Hematopoietic multipotent progenitor cell treated with erythropoietin and hydrocortisone succinate and interleukin-3 and kit ligand, for 6 days (in vitro differentiated cells): Measurements from ENCODE around the gene TSPAN4.

Source experiments
- DNase-seq: peaks from one replicate; pipeline ENCODE4 v3.0.0-alpha.2; 2015

The TSPAN4 gene

GRCh38 chr11:836700-837099 lies 6.0 kb upstream of the TSPAN4 start:
- DNase-seq: no peak

- DNase-seq: peak; percentile 68
Observed at GRCh38 chr11:837189-837989, 5.3 kb upstream of the TSPAN4 start.

GRCh38 chr11:837990-838307 lies 4.7 kb upstream of the TSPAN4 start:
- no peak for DNase-seq

DNA sequence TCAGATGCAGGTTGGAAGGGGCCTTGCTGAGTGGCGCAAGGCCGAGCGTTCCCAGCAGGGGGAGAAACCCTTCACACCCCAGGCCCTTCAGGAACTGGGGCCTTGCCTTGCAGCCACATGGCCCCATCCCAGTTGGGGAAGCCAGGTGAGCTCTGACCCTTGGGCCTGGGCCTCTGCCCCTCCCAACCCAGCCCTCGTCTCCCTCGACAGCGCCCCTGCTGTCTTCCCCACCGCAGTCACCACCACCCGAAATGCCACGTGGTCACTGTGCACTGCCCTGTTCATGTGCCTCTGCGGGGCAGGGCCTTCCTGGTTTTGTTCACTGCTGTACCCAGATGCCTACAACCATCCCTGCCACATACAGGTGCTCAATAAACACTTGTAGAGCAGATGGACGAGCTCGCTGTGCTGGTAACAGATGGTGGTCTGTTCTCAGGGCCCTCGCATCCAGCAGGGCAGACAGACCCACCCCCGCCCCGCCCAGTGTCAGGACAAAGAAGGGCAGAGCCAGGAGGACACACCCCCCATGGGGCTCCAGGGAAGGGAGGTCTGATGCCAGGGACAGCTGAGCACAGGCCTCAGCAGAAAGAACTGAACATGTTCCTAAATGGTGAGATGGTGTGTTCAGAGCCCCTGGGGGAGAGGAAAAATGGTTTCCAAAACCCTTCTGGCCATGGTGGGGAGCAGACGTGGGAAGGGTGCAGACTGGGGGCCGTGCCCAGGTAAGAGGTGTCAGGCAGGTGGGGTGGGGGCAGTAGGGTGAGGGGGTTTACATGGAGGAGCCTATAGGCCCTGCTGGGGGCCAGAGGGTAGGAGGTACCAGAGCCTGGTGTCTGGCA lies 4.0 kb upstream of the TSPAN4 start:
- peak; percentile 54 for DNase-seq

DNA sequence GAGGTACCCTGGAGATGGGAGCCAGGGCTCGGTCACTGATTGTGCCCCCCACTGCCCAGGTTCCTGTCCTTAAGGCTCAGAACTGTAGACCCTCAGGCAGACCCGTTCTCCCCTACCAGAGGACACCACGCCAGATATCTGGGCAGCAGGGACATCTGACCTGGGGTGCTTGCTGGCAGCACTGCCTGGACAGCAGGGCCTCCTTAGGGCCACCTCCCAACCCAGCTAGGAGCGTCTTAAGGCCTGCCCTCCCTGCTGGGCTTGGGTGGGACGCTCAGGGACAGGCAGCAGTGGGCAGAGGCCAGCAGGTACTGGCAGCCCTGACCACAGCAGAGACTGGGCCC lies 3.4 kb upstream of the TSPAN4 start:
- no peak for DNase-seq

DNA sequence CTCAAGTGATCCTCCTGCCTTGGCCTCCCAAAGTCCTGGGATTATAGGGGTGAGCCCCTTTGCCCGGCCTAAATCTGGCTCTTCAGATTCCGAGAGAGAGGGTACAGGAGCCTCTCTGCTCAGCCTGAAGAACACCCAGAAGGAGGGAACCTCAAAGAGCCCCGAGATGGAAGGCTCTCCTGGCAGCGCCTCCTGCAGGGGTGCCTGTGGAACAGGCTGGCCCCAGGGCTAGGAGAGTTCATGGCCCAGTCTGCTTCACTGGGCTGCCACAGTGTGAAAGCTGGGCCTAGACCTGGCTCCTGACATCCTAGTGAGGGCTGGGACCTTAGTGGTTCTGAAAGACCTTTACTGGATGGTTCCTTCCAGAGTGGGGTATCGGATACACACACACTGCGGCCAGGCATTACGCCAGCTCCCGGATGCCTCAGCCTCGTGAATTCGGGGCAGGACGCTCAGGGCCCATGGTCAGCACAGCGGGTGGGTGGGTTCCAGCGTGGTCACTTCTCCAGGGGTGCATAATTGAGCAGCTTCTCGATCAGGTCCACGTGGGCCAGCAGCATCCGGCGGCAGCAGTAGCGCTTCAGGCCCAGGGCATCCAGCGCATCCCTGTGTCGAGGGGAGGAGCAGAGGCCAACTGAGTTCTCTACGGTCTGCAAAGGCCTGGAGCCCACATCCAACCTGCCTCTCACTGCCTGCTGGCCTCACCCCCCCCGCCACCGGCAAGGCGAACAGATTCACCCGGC lies 2.6 kb upstream of the TSPAN4 start:
- DNase-seq: peak; percentile 50

DNA sequence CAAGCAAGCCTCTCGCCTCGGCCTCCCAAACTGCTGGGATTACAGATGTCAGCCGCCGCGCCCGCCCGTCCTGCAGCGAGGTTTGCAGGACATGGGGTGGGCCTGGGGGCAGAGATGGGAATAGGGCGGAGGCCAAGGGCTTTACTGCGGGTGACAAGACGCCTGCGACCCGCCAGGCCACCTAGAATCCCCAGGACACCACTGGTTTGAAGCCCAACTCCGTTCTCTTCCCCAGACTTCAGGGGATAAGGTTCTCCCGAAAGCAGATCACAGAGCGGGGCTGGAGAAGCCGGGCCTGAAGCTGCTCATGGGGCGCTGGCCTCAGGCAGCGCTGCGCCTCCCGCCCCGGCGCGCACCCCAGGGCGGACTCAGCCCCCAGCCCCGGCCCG lies 677 bp upstream of the TSPAN4 start:
- DNase-seq: peak; percentile 55

DNA sequence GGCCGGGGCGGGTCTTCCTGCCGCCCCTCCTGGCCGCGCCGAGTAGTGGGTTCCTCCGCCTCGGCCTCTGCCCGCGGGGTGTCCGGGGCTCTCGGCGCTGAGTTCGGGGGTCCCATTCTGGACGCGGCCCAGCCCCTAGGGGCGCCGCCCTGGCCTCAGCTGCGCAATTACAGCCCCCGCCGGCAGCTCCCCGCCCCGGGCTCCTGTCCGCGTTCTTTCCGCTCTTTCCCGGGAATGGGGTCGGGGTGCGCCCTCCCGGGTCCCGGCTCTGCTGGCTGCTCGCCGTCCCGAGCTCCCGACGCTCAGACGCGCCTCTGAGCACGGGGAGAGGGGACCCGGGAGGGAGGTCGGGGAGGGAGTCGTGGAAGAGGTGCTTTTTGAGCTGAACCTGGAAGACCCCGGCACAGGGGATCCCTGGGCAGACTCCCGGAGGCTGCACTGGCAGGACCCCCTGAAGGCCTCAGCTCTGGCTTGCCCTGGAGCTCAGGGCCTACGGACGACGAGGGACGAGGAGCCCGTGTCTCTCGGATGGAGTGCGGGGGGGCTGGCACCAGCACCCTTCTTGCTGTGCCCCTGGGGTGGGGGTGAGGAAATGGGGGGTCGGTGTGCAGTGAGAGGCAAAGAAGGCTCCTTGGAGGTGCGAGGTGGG lies 558 bp downstream of the TSPAN4 start:
- DNase-seq: no peak

GRCh38 chr11:843818-844692 lies 1.4 kb downstream of the TSPAN4 start:
- peak; percentile 50 for DNase-seq

DNA sequence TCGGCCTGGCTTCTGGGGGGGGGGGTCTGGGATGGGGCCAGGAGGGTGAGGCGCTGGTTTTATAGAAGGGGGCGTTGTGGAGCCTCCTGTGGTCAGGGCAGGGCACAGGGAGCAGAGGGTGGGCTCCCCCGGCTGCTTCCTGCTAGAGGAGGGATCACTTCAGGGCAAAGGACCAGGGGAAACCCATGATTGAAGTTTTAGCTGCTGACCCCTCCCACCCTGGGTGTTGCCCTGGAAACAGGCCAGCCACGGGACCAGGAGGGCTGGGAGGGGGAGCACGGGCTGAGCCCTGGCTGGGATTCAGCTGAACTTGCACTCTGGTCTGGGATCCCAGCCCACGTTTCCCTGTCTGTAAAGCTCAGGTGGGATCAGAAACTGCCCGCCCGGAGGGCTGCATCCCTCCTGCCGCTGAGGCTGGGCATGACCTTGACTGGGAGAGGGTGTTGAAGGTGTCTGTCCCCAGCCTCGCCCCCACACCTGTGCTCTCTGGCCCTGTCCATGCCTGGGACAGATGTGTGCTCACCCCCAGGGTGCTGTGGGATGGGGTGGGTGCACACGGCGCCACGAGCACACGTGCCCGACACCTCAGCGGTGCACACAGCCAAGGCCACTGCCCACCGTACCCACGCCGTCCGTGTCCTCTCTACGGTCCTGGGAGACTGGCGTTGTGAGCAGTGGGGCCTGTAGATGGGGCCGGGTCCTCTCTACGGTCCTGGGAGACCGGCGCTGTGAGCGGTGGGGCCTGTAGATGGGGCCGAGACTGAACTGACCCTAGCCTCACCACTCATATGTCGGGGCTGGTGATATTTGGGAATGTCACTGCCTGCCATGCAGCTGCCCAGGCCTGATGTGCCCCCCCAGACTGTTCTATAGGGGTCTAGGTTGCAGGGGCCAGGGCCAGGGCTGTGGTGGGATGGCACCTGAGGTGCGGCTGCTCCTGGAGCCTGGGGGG lies 2.3 kb downstream of the TSPAN4 start:
- DNase-seq: peak; percentile 94

- DNase-seq: peak; percentile 82
Observed at GRCh38 chr11:845872-846495, 3.3 kb downstream of the TSPAN4 start.

GRCh38 chr11:846496-847098 lies 3.9 kb downstream of the TSPAN4 start:
- no peak for DNase-seq

GRCh38 chr11:847876-848275 lies 5.2 kb downstream of the TSPAN4 start:
- no peak for DNase-seq

DNA sequence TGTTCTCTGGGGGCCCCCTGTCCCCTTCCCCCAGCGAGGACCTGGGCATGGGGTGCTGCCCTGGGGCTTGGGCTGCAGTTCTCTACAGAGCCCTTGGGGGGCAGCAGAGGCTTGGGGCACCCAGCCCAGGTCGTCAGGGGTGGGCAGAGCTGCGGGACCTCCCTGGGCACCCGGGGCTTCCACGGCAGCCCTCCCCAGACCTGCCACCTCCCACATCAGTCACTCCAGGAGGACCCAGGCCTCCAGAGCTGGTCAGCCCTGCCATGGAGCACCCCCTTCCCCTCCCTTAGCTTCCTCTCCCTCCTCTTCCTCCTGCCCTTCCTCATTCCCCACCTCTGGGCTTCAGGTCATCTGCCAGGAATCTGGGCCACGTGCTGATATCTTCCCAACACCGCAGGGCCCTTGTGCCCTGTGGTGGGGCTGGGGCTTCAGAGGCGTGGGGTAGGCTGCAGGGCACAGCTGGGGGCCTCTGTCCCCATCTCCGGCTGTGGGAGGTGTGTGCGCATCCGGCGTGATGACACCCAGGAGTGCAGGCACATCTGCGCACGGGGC lies 5.8 kb downstream of the TSPAN4 start:
- DNase-seq: peak; percentile 78

GRCh38 chr11:849104-849824 lies 6.6 kb downstream of the TSPAN4 start:
- DNase-seq: no peak

DNA sequence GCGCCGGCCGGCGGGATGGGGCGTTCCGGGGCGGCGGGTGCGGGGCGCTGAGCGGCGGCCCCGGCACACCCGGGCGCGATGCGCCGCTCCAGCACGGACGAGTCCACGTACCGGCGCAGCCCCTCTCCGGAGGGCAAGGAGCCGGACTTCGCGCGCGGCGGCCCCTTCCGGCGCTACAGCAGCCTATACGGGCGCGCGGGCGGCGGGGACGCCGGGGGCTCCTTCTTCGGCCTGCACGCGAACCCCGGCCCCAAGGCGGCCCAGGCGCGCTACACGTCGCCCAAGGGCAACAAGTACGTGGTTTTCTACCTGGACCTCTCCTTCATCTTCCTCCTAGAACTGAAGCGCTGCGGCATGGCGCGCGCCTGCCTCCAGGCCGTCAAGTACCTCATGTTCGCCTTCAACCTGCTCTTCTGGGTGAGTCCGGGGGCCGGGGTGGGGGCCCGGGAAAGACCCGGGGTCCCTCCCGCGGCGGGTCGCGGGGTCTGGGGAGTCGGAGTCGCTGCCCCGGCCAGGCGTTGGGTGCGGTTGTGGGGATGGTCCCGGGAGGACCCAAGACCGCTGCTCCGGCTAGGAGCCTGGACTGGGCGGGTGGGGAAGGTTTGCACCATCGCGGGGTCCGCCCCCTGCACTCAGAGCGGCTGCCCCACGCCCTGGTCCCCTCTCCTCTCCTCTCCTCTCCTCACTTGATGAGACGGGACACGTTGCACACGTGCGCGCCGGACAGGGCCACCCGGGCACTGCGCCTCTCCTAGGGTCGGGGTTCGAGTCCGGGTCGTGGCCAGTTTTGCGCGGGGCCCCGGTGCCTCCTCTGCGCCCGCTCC lies 7.5 kb downstream of the TSPAN4 start:
- DNase-seq: no peak

DNA sequence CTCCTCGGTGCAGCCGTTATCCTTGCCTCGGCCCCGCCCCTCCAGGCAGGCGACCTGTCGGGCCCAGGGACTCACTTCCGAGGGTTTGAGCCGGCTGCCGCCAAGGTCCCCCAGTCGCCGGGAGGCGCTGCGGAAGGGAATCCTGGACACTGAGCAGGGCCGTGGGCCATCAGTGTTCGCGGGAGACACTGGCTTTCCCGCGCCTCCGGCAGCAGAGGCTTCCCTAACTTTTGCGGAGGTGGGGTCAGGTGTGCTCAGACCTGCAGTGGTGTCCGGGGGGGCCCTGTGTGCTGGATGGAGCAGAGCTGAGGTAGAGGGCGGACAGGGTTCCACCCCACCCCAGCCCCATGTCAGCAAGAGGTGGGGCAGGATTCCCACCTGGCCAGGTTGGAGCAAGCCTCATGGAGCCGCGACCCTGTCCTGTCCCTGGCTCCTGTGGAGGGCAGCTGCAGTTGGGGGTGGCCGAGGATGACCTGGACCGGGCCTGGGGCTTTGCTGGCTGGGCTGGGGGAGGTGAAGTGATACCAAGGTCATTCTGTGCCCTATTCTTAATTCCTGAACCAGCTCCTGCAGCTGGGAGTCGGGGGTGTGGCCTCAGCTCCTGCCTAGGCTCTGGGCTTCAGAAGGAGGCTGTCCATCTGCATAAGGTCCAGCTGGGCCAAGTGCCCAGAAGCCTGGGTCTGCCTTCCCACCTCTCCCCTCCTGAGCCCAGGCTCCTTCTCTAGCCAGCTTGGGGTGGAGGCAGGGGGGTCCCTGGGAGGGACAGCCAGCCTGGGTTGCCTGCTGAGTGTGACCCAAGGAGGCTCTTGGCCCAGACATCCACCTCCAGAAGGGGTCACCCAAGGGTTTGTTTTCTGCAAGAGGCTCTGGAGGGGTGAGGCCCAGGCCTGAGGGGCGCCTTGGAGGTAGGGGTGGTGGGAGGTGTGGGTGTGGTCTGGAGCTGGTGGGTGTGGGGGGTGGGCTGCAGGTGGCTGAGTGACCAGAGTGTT lies 8.4 kb downstream of the TSPAN4 start:
- peak; percentile 60 for DNase-seq
